ENCODE results near the gene ZNF79. TPM values are rescaled to one million over a fixed set of nuclear protein-coding genes. Genes with fewer than 3 reads are reported as not detected.

The ZNF79 gene
- total RNA-seq, 1 donor from 2014 or later: 3.7 TPM

- no peak for ATAC-seq
Measured at GRCh38 chr9:127398715-127399400, 25.3 kb upstream of the ZNF79 start.

- no peak for ATAC-seq
Measured at GRCh38 chr9:127399736-127400269, 24.4 kb upstream of the ZNF79 start.

GRCh38 chr9:127402401-127403090, 21.6 kb upstream of the ZNF79 start:
- ATAC-seq: no peak

GRCh38 chr9:127403507-127404192, 20.5 kb upstream of the ZNF79 start:
- ATAC-seq: no peak

- ATAC-seq: no peak
Measured at GRCh38 chr9:127404631-127405030, 19.6 kb upstream of the ZNF79 start.

- no peak for ATAC-seq
Measured at GRCh38 chr9:127405344-127406125, 18.6 kb upstream of the ZNF79 start.

- no peak for ATAC-seq
Measured at GRCh38 chr9:127406799-127407491, 17.2 kb upstream of the ZNF79 start.

- no peak for ATAC-seq
Measured at GRCh38 chr9:127407492-127407843, 16.7 kb upstream of the ZNF79 start.

- ATAC-seq: no peak
Measured at GRCh38 chr9:127411122-127411521, 13.1 kb upstream of the ZNF79 start.

- no peak for ATAC-seq
Measured at GRCh38 chr9:127415141-127415540, 9.0 kb upstream of the ZNF79 start.

GRCh38 chr9:127415657-127416056, 8.5 kb upstream of the ZNF79 start:
- ATAC-seq: no peak

- peak; percentile 57 for ATAC-seq
Measured at GRCh38 chr9:127417131-127418036, 6.8 kb upstream of the ZNF79 start.

GRCh38 chr9:127418037-127418471, 6.1 kb upstream of the ZNF79 start:
- peak; percentile 78 for ATAC-seq

GRCh38 chr9:127419348-127419747, 4.8 kb upstream of the ZNF79 start:
- no peak for ATAC-seq

GRCh38 chr9:127421057-127421456, 3.1 kb upstream of the ZNF79 start:
- ATAC-seq: no peak

GRCh38 chr9:127422133-127422782, 1.9 kb upstream of the ZNF79 start:
- no peak for ATAC-seq

GRCh38 chr9:127422787-127423186, 1.4 kb upstream of the ZNF79 start:
- ATAC-seq: no peak

- no peak for ATAC-seq
Measured at GRCh38 chr9:127423476-127423933, 677 bp upstream of the ZNF79 start.

GRCh38 chr9:127424676-127424999, 456 bp downstream of the ZNF79 start:
- ATAC-seq: no peak

- ATAC-seq: no peak
Measured at GRCh38 chr9:127426756-127427155, 2.6 kb downstream of the ZNF79 start.

Data from esophagus mucosa (tissue), 1 donor.